HG03571 (cell line): ENCODE measurements around the gene SLC27A2.
A peak's percentile ranks its signal among the peaks of the same experiment; 100 is the strongest.
"Not testable (repeated sequence)": the region's sequence is repeated elsewhere in the genome, so short reads cannot be mapped to it uniquely, and the experiment has no call there.

Experiments used
- ATAC-seq: cut with Tn5 transposase; IDR thresholded peaks from one replicate; pipeline ENCODE4 v1.9.1; 2021; ENCODE audit not compliant: unreplicated experiment

The SLC27A2 gene

GRCh38 chr15:50181969-50182218 is at the start of gene SLC27A2:
TSS of gene SLC27A2 (plus strand) at chr15:50182196. CDS start at chr15:50182428, 232 bp downstream.
- no peak for ATAC-seq

GRCh38 chr15:50132251-50132984 is 49.6 kb upstream of the SLC27A2 start:
- not testable (repeated sequence) for ATAC-seq

- peak; percentile 62 for ATAC-seq
Measured at GRCh38 chr15:50134524-50135024, 47.4 kb upstream of the SLC27A2 start.

- ATAC-seq, result peak; percentile 65
Measured at GRCh38 chr15:50135031-50135551, 46.9 kb upstream of the SLC27A2 start.

GRCh38 chr15:50137330-50137761 is 44.6 kb upstream of the SLC27A2 start:
- ATAC-seq, result no peak

GRCh38 chr15:50137893-50138292 is 44.1 kb upstream of the SLC27A2 start:
- no peak for ATAC-seq

GRCh38 chr15:50138391-50138790 is 43.6 kb upstream of the SLC27A2 start:
- no peak for ATAC-seq

GRCh38 chr15:50140098-50140497 is 41.9 kb upstream of the SLC27A2 start:
- ATAC-seq, result no peak

GRCh38 chr15:50140983-50141382 is 41.0 kb upstream of the SLC27A2 start:
- ATAC-seq, result no peak

GRCh38 chr15:50141856-50142255 is 40.1 kb upstream of the SLC27A2 start:
- no peak for ATAC-seq

GRCh38 chr15:50143255-50143860 is 38.6 kb upstream of the SLC27A2 start:
- no peak for ATAC-seq

GRCh38 chr15:50144341-50145120 is 37.5 kb upstream of the SLC27A2 start:
- ATAC-seq, result no peak

- ATAC-seq, result no peak
Measured at GRCh38 chr15:50145451-50145872, 36.5 kb upstream of the SLC27A2 start.

GRCh38 chr15:50146632-50147031 is 35.4 kb upstream of the SLC27A2 start:
- no peak for ATAC-seq

- no peak for ATAC-seq
Measured at GRCh38 chr15:50148362-50148963, 33.5 kb upstream of the SLC27A2 start.

GRCh38 chr15:50149090-50149489 is 32.9 kb upstream of the SLC27A2 start:
- no peak for ATAC-seq

GRCh38 chr15:50150349-50150748 is 31.6 kb upstream of the SLC27A2 start:
- no peak for ATAC-seq

- ATAC-seq, result no peak
Measured at GRCh38 chr15:50150851-50151250, 31.1 kb upstream of the SLC27A2 start.

- no peak for ATAC-seq
Measured at GRCh38 chr15:50151476-50151875, 30.5 kb upstream of the SLC27A2 start.

- ATAC-seq, result not testable (repeated sequence)
Measured at GRCh38 chr15:50158236-50158635, 23.8 kb upstream of the SLC27A2 start.
